ENCODE data around the gene RAB5IF. TPM values are rescaled to one million over a fixed set of nuclear protein-coding genes. Genes with fewer than 3 reads are reported as not detected.

Gene RAB5IF
- total RNA-seq, 2 experiments from 2014 or later: 73.1 to 76.1 TPM

- ATAC-seq (ENCODE audit: low read depth) (peak; percentile 11), DNase-seq (peak; percentile 68)
- Mint-ChIP-seq H3K4me3 (peak overlapping the region; percentile 94), H3K27ac (peak overlapping the region; percentile 95), H3K36me3 (peaks cover 18% of the 10 kb centered on the region), H3K4me1 (peaks cover 35% of the 10 kb centered on the region), H3K27me3 (no peaks in the 10 kb centered on the region), H3K9me3 (no peaks in the 10 kb centered on the region)
- POLR2A ChIA-PET: interaction anchor here (0.8 to 10.0 kb wide), 8 partner anchors 8 to 162 kb away, joined by 3 to 195 read pairs (median 4); partner anchors contain the start of genes RAB5IF and SLA2
Measured at GRCh38 chr20:36574366-36575135, 31.0 kb upstream of the RAB5IF start.

GRCh38 chr20:36576081-36576445 lies 29.5 kb upstream of the RAB5IF start:
- peaks cover 25% of the 10 kb centered on the region for H3K36me3 Mint-ChIP-seq
- POLR2A ChIA-PET: interaction anchor here (10.0 kb wide), 1 partner anchor 16 kb away, joined by 195 read pairs; no protein-coding TSS in a partner anchor

GRCh38 chr20:36578356-36579041 lies 27.1 kb upstream of the RAB5IF start:
- no peaks in the 10 kb centered on the region for H3K27me3 Mint-ChIP-seq
- no peak overlapping the region for H3K4me3 Mint-ChIP-seq
- no peak for ATAC-seq (ENCODE audit: low read depth)
- no peak for DNase-seq
- peaks cover 35% of the 10 kb centered on the region for H3K4me1 Mint-ChIP-seq
- peaks cover 33% of the 10 kb centered on the region for H3K36me3 Mint-ChIP-seq
- POLR2A ChIA-PET: interaction anchor here (0.6 to 10.0 kb wide), 3 partner anchors 14 to 42 kb away, joined by 4 to 195 read pairs (median 5); no protein-coding TSS in a partner anchor
- H3K9me3 Mint-ChIP-seq: no peaks in the 10 kb centered on the region
- no peak overlapping the region for H3K27ac Mint-ChIP-seq

More at GRCh38 chr20:36576081-36576445, 29.5 kb upstream of the RAB5IF start:
- DNase-seq (no peak), ATAC-seq (ENCODE audit: low read depth) (no peak)
- Mint-ChIP-seq H3K4me3 (no peak overlapping the region), H3K27me3 (no peaks in the 10 kb centered on the region), H3K4me1 (peaks cover 42% of the 10 kb centered on the region), H3K27ac (peak overlapping the region; percentile 36), H3K9me3 (no peaks in the 10 kb centered on the region)

- Mint-ChIP-seq H3K4me3 (no peak overlapping the region), H3K4me1 (peaks cover 34% of the 10 kb centered on the region), H3K9me3 (no peaks in the 10 kb centered on the region), H3K27me3 (no peaks in the 10 kb centered on the region), H3K27ac (peak overlapping the region; percentile 78), H3K36me3 (peaks cover 32% of the 10 kb centered on the region)
- no peak for ATAC-seq (ENCODE audit: low read depth)
- no peak for DNase-seq
- POLR2A ChIA-PET: no interaction called here
Measured at GRCh38 chr20:36579996-36580545, 25.5 kb upstream of the RAB5IF start.

- H3K36me3 Mint-ChIP-seq: peaks cover 23% of the 10 kb centered on the region
- no peaks in the 10 kb centered on the region for H3K27me3 Mint-ChIP-seq
- DNase-seq (no peak), ATAC-seq (ENCODE audit: low read depth) (peak; percentile 95)
- H3K4me3 Mint-ChIP-seq: peak overlapping the region; percentile 1
- H3K27ac Mint-ChIP-seq: peak overlapping the region; percentile 78
- H3K4me1 Mint-ChIP-seq: peaks cover 24% of the 10 kb centered on the region
- no peaks in the 10 kb centered on the region for H3K9me3 Mint-ChIP-seq
- POLR2A ChIA-PET: interaction anchor here (1.0 to 1.3 kb wide), 2 partner anchors 9 to 23 kb away, joined by 3 read pairs; partner anchors contain the start of gene TGIF2
Measured at GRCh38 chr20:36582322-36582721, 23.3 kb upstream of the RAB5IF start.

GRCh38 chr20:36582821-36583220 lies 22.8 kb upstream of the RAB5IF start:
- POLR2A ChIA-PET: interaction anchor here (1.0 kb wide), 1 partner anchor 9 kb away, joined by 3 read pairs; the partner anchor contains the start of gene TGIF2
- H3K4me1 Mint-ChIP-seq: peaks cover 27% of the 10 kb centered on the region
- no peaks in the 10 kb centered on the region for H3K9me3 Mint-ChIP-seq
- H3K36me3 Mint-ChIP-seq: peaks cover 23% of the 10 kb centered on the region
- H3K27me3 Mint-ChIP-seq: no peaks in the 10 kb centered on the region
- peak overlapping the region; percentile 1 for H3K4me3 Mint-ChIP-seq
- H3K27ac Mint-ChIP-seq: peak overlapping the region; percentile 78
- ATAC-seq (ENCODE audit: low read depth) (no peak), DNase-seq (no peak)

- peaks cover 27% of the 10 kb centered on the region for H3K4me1 Mint-ChIP-seq
- H3K27ac Mint-ChIP-seq: peak overlapping the region; percentile 64
- DNase-seq: no peak
- POLR2A ChIA-PET: interaction anchor here (18.2 kb wide), 1 partner anchor 10 kb away, joined by 195 read pairs; the partner anchor contains the start of gene TGIF2
- H3K36me3 Mint-ChIP-seq: peaks cover 23% of the 10 kb centered on the region
- no peak for ATAC-seq (ENCODE audit: low read depth)
- H3K9me3 Mint-ChIP-seq: no peaks in the 10 kb centered on the region
- H3K4me3 Mint-ChIP-seq: no peak overlapping the region
- no peaks in the 10 kb centered on the region for H3K27me3 Mint-ChIP-seq
Measured at GRCh38 chr20:36584018-36584481, 21.5 kb upstream of the RAB5IF start.

GRCh38 chr20:36585410-36586125 lies 20.0 kb upstream of the RAB5IF start:
- Mint-ChIP-seq H3K36me3 (peaks cover 15% of the 10 kb centered on the region), H3K27ac (no peak overlapping the region), H3K4me1 (peaks cover 22% of the 10 kb centered on the region), H3K9me3 (no peaks in the 10 kb centered on the region), H3K27me3 (no peaks in the 10 kb centered on the region), H3K4me3 (no peak overlapping the region)
- DNase-seq (no peak), ATAC-seq (ENCODE audit: low read depth) (no peak)
- POLR2A ChIA-PET: interaction anchor here (0.7 to 18.2 kb wide), 2 partner anchors 10 to 11 kb away, joined by 3 to 195 read pairs; partner anchors contain the start of gene TGIF2

GRCh38 chr20:36587388-36588070 lies 18.1 kb upstream of the RAB5IF start:
- no peaks in the 10 kb centered on the region for H3K9me3 Mint-ChIP-seq
- H3K4me1 Mint-ChIP-seq: peaks cover 29% of the 10 kb centered on the region
- H3K27ac Mint-ChIP-seq: no peak overlapping the region
- DNase-seq: no peak
- H3K36me3 Mint-ChIP-seq: peaks cover 18% of the 10 kb centered on the region
- ATAC-seq (ENCODE audit: low read depth): no peak
- H3K27me3 Mint-ChIP-seq: no peaks in the 10 kb centered on the region
- POLR2A ChIA-PET: interaction anchor here (0.6 to 18.2 kb wide), 4 partner anchors 13 to 66 kb away, joined by 3 to 195 read pairs (median 4); partner anchors contain the start of gene TGIF2
- no peak overlapping the region for H3K4me3 Mint-ChIP-seq

- H3K36me3 Mint-ChIP-seq: peaks cover 20% of the 10 kb centered on the region
- ATAC-seq (ENCODE audit: low read depth): no peak
- no peaks in the 10 kb centered on the region for H3K27me3 Mint-ChIP-seq
- H3K4me3 Mint-ChIP-seq: no peak overlapping the region
- no peak for DNase-seq
- H3K9me3 Mint-ChIP-seq: no peaks in the 10 kb centered on the region
- peak overlapping the region; percentile 71 for H3K27ac Mint-ChIP-seq
- POLR2A ChIA-PET: interaction anchor here (0.5 to 18.2 kb wide), 5 partner anchors 14 to 155 kb away, joined by 3 to 195 read pairs (median 4); partner anchors contain the start of genes RAB5IF and TGIF2
- peaks cover 41% of the 10 kb centered on the region for H3K4me1 Mint-ChIP-seq
Measured at GRCh38 chr20:36591281-36591680, 14.3 kb upstream of the RAB5IF start.

GRCh38 chr20:36591854-36592641 lies 13.5 kb upstream of the RAB5IF start:
- Mint-ChIP-seq H3K27me3 (no peaks in the 10 kb centered on the region), H3K4me1 (peaks cover 41% of the 10 kb centered on the region), H3K4me3 (peak overlapping the region; percentile 37), H3K36me3 (peaks cover 20% of the 10 kb centered on the region), H3K27ac (peak overlapping the region; percentile 78), H3K9me3 (no peaks in the 10 kb centered on the region)
- POLR2A ChIA-PET: interaction anchor here (0.5 to 18.2 kb wide), 5 partner anchors 13 to 154 kb away, joined by 3 to 195 read pairs (median 4); partner anchors contain the start of genes RAB5IF and TGIF2
- ATAC-seq (ENCODE audit: low read depth): peak; percentile 51
- DNase-seq: peak; percentile 41

Data from activated naive CD8-positive, alpha-beta T cell treated with anti-CD3 and anti-CD28 coated beads, Interleukin-2, amount 10 ng/mL, durations not matched to agents 7 days and 5 days (primary cell).